Right lobe of liver (tissue), 6 donors: ENCODE results near the gene CEP83. TPM values are rescaled to one million over a fixed set of nuclear protein-coding genes. Genes with fewer than 3 reads are reported as not detected.

ENCODE experiments used
- ATAC-seq, 4 donors: fragments of 200-7000 bp; cut with Tn5 transposase; one replicate each; pipeline ENCODE4 v1.9.1; 2020; ENCODE audit warnings: mild to moderate bottlenecking in 4 of 4, moderate library complexity in 4 of 4
- DNase-seq, 3 donors: peaks; one replicate each; pipeline ENCODE4 v3.0.0-alpha.2; 2020
- H3K27ac ChIP-seq, 3 donors: fragments of 200-600 bp; one replicate each; pipeline ENCODE4 v1.8.0; 2022
- H3K27me3 ChIP-seq, 2 donors: fragments of 200-600 bp; one replicate each; pipeline ENCODE4 v1.8.0; 2022
- H3K36me3 ChIP-seq, 4 donors: fragments of 200-600 bp; sonication (generic) in 1 of 4; one replicate each; pipeline versions ENCODE4 v1.5.1 to v1.8.0; 2017 to 2022; ENCODE audit warnings: control low read depth in 1 of 4
- H3K4me1 ChIP-seq, 4 donors: fragments of 200-600 bp; sonication (generic) in 1 of 4; one replicate each; pipeline versions ENCODE4 v1.5.1 to v1.8.0; 2017 to 2022; ENCODE audit warnings: control low read depth in 1 of 4
- H3K4me3 ChIP-seq, 3 donors: fragments of 200-600 bp; one replicate each; pipeline ENCODE4 v1.8.0; 2022
- H3K9me3 ChIP-seq, 4 donors: fragments of 200-600 bp; sonication (generic) in 1 of 4; one replicate each; pipeline versions ENCODE4 v1.5.1 to v1.8.0; 2017 to 2022; ENCODE audit warnings: control low read depth in 1 of 4
- CTCF ChIP-seq, 4 donors: fragments of 200-600 bp in 3 of 4; fragments of 450-650 bp in 1 of 4; IDR thresholded peaks; one replicate each; pipeline versions ENCODE4 v1.5.1 to v1.8.0; 2016 to 2022; ENCODE audit warnings: antibody characterized with exemption in 4 of 4, mild to moderate bottlenecking in 2 of 4
- POLR2A ChIP-seq: fragments of 450-650 bp; IDR thresholded peaks from one replicate; pipeline ENCODE4 v1.6.1; 2017; ENCODE audit warnings: antibody characterized with exemption, mild to moderate bottlenecking
- WGBS: methylation state at CpG from one replicate; pipeline ENCODE4 v1.1.6; 2018; ENCODE audit warnings: low coverage, low lambda C conversion rate; ENCODE audit not compliant: insufficient coverage; ENCODE audit errors: missing lambda C conversion rate; 5-methylcytosine and 5-hydroxymethylcytosine counted together
- intact Hi-C, 2 donors: fragments of 100-400 bp; cut with DNase I; formaldehyde crosslinking; loops; one replicate each; pipeline versions ENCODE4 v1.11.2 to v1.14.1; 2022
- total RNA-seq, 6 experiments: library from RNA; depleted of rRNA in 2 of 6; stranded (reverse); fragments of >200 nt in 2 of 6; fragmentation: NEBNext Ultra II Directional in 3 of 6; extraction: Animal tissue kit (Norgen Biotek cat#: 25700) in 3 of 6; gene quantifications; one replicate each; pipeline versions ENCODE4 v1.1.0 to v1.2.4, GENCODE V29; 2016 to 2023
- donor health status: DM: no; HTN: yes; CAD: no.
- donor health status: DM: no; HTN: no; CAD: no.
- donor health status: DM: no; HTN: no; CAD: no.
- donor health status: DM: no; HTN: yes; CAD: no.
- donor health status: DM: no; HTN: yes; CAD: no.

The CEP83 gene
- total RNA-seq, 6 experiments from 2014 or later = 4.2 to 9.5 (median 6.4) TPM

- Histone ChIP-seq H3K4me3 (no peak overlapping the region), H3K27me3 (no peaks in the 10 kb centered on the region), H3K36me3 (no peaks in the 10 kb centered on the region), H3K9me3 (peaks cover 0 to 11% (median 0%) of the 10 kb centered on the region in 4 donors), H3K4me1 (no peaks in the 10 kb centered on the region), H3K27ac (no peak overlapping the region)
- TF ChIP-seq CTCF (IDR thresholded peaks at IDR 0.05) (no peak), POLR2A (no peak)
- intact Hi-C loops = no loop called here
- DNase-seq (no peak), ATAC-seq (no peak)
- 87% methylated on average over 2 of the region's 2 CpGs for WGBS
These were observed 97.0 kb downstream of the CEP83 start for GRCh38 chr12:94362653-94363052.

DNA sequence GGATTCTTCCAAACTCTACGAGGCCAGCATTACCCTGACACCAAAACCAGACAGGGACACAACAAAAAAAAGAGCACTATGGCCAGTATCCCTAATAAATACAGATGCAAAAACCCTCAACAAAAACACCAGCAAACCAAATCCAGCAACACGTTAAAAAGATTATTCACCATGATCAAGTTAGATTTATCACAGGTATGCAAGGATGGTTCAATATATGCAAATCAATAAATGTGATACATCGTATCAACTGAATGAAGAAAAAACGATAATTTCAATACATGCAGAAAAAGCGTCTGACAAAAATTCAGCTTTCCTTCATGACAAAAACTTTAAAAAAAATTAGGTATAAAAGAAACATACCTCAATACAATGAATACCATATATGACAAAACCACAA is 99.9 kb downstream of the CEP83 start:
- H3K36me3 ChIP-seq = no peaks in the 10 kb centered on the region
- H3K27ac ChIP-seq = no peak overlapping the region
- WGBS = 96% methylated on average over 5 of the region's 5 CpGs
- TF ChIP-seq POLR2A (no peak), CTCF (IDR thresholded peaks at IDR 0.05) (no peak)
- no peak for DNase-seq
- no peak for ATAC-seq
- H3K27me3 ChIP-seq = no peaks in the 10 kb centered on the region
- no peaks in the 10 kb centered on the region for H3K4me1 ChIP-seq
- no peak overlapping the region for H3K4me3 ChIP-seq
- intact Hi-C loops = no loop called here
- H3K9me3 ChIP-seq = peaks cover 0 to 11% (median 0%) of the 10 kb centered on the region in 4 donors

DNA sequence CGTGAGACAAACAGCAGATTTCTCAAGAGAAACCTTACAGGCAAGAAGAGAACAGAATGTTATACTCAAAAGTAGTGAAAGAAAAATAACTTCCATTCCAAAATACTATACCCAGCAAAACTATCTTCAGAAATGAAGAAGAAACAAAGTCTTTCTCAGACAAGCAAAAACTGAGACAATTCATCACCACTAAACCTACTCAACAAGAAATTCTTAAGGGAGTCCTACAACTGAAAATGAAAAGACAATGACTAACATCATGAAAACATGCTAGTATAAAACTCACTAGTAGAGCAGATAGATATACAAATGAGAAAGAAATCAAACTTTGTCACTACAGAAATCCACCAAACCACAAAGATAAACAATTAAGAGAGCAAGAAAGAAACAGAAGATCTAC is 106.5 kb downstream of the CEP83 start:
- H3K27me3 ChIP-seq = no peaks in the 10 kb centered on the region
- ATAC-seq (no peak), DNase-seq (no peak)
- no peaks in the 10 kb centered on the region for H3K36me3 ChIP-seq
- peaks cover 0 to 18% (median 10%) of the 10 kb centered on the region in 4 donors for H3K9me3 ChIP-seq
- WGBS = 80% methylated on average over 1 of the region's 1 CpG
- intact Hi-C loops = no loop called here
- H3K27ac ChIP-seq = no peak overlapping the region
- H3K4me1 ChIP-seq = no peaks in the 10 kb centered on the region
- no peak overlapping the region for H3K4me3 ChIP-seq
- TF ChIP-seq POLR2A (no peak), CTCF (IDR thresholded peaks at IDR 0.05) (no peak)

DNA sequence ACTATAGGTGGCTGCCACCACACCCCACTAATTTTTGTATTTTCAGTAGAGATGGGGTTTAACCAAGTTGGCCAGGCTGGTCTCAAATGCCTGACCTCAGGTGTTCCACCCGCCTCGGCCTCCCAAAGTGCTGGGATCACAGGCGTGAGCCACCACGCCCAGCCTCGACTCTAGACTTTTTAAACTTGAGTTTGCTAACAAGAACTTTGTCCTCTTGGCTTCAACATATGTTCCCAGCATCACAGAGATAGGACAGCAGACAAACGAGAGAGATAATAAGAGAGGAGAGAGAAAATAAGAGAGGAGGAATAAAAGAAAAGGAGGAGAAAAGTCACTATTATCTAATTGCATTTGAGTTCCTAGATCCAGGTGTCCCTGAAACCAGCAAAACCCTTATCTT is 119.1 kb downstream of the CEP83 start:
- Histone ChIP-seq H3K4me3 (no peak overlapping the region), H3K9me3 (no peaks in the 10 kb centered on the region), H3K4me1 (no peaks in the 10 kb centered on the region), H3K27ac (no peak overlapping the region), H3K27me3 (no peaks in the 10 kb centered on the region), H3K36me3 (no peaks in the 10 kb centered on the region)
- DNase-seq (no peak), ATAC-seq (peak in 1 of 4 donors; percentile 35)
- 66% methylated on average over 4 of the region's 6 CpGs for WGBS
- no peak for TF ChIP-seq CTCF (IDR thresholded peaks at IDR 0.05)
- TF ChIP-seq POLR2A = no peak
- intact Hi-C loops = no loop called here
